ENCODE results near the gene BRD4.

The BRD4 gene

DNA sequence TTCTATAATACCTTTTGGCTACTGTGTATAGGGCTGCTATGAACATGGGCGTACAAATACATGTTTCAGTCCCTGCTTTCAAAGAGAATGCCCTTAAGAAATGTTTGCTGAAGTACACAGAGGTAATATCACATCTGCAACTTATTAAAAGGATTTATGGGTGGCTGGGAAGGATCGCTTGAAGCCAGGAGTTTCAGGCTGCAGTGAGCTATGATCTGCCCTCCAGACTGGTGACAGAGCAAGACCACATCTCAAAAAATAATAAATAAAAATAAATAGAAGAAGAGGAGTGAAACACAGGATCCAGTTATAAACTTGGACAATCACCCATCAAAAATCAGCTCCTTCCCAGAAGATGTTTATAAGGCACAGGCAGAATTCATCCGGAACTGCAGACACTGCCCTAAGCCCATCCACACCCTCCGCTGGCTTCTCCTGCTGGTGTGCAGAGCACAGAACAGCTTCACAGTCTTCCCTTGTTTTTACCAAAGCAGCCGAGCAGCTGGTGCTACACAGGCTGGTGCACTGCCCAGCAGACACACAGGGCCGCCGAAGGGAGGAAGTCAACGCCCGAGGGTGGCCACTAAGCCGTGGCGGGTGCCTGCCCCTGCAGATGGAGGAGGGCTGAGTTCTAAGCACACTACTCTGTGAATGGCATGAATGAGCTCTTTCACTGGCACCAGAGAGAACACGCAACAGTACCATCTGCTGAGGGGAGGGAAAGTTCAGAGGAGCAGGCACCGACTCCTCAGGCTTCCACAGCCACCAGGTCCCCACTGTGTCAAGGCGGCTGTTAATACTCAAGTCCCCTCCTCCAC is 44.0 kb downstream of the BRD4 start:
- DNase-seq = no peak

GRCh38 chr19:15287496-15287895 is 44.8 kb downstream of the BRD4 start:
- no peak for DNase-seq

- DNase-seq = no peak
These were observed 45.5 kb downstream of the BRD4 start for GRCh38 chr19:15286688-15287365.

DNA sequence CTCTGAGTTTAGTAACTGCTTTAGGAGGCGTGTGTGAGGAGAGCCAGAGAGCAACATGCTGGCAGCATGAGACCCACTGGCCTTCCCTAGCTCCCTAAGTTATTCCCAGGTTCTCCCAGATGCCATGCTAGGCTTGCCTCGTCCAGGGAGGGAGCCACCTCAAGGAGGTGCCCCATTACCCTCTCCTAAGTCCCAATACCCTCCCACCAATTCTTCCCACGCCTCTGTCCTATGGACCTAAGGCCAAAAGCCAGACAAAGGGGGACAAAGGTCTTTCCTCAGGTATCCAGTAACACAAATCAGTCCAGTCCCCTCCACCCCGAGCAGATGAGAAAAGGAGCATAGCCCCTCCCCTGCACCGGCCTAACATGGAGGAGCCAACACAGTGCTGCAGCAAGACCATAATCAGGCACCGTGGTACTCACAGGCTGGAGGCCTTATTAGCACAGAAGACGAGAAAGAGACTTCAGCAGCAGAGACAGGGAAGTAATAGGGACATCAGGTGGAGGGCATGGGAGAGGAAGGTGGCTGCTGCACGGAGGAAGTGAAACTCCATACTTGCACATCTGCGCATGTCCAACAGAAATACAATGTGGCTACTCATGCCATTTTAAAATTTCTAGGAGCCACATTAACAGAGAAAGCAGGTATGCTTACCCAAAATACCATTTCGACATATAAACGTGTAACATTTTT is 46.3 kb downstream of the BRD4 start:
- no peak for DNase-seq

- no peak for DNase-seq
These were observed 47.4 kb downstream of the BRD4 start for GRCh38 chr19:15284896-15285295.

GRCh38 chr19:15284091-15284490 is 48.2 kb downstream of the BRD4 start:
- no peak for DNase-seq

DNA sequence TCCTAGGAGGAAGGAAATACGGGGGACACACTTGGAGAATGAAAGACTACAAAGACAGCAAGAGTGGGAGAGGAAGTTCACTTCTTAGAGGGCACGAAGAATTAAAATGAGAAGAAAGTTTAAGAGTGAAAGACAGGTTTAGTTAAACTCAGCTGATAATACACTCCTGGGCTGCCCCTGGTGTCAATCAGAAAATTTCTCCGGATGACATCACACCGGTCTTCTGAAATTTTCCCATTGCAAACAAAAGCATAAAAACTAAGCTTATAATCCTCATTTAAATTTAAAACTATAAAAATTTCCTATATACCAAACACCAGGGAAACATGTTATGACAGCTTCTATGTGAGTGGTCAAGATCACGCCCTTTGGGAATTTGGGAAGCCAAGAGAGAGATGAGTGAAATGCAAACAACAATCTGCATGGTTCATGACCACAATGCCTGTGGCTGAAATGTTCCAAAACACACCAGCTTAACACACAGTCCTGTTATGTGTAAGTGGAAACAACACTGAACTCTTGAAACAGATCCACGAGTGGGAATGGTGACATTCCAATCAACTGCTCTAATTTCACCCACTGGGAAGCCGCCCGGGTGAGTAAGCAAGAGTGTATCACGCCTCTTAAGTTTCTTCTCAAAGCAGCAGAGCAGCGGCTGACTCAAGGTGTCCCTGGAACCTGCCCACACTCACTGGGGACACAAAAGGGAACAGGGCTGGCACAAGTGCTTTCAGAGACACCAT is 49.0 kb downstream of the BRD4 start:
- DNase-seq = no peak

GRCh38 chr19:15282311-15282705 is 50.0 kb downstream of the BRD4 start:
- DNase-seq = no peak

GRCh38 chr19:15280915-15281683 is 51.2 kb downstream of the BRD4 start:
- DNase-seq = no peak

DNA sequence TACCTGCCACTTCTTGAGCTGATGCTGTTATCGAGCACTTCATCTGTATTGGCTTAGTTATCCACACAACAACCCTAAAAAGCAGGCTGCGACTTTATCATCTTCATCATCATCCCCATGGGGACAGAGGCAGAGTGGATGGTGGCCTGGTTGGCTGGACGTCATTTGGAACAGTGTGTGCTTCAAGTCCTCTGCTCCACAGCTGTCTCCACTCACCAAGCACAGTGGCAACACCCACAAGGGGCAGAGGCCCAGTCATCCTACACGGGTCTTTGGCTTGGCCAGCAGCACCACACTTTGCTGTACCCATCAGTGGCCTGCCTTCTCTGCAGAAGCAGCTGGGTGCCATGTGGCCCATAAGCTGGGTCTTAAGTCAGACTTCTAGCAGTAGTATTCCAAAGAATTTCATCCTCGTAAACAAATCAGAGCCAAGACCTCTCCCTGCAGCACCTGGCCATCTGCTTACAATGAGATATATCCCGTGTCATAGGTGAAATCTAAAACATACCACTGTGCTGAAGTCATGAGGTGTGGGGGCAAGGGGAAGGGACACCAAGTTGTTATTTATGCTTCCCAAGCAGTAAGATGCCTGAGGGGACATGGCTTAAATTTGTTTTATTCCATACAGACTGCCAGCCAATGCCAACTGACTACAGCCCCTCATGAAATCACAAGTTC is 52.2 kb downstream of the BRD4 start:
- no peak for DNase-seq

DNA sequence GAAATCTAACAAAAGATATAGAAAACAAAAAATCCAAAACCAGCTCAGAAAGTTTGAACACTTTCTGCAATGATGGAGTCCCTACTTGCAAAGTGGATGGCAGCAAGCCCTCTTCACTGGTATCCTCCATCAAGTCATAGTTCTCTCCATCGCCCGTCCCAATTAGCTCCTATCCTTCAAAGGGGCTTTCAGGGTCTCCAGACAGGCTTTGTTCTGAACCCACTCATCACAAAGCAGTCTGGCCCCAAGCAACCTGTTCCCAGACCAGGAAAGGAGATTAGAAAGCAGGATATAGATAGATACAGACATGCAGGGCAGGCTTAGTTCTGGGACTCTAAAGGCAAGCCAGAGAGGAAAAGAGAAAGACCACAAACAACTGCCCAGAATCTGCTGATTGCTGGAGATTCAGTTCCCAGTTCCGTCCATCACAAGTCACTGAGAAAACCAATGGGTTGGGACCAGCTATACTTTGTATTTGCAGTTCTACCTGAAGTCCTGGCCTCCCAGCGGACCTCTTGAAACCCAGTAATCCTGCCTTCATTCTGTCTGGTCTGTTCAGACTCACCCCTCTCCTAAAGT is 52.9 kb downstream of the BRD4 start:
- DNase-seq = no peak

- DNase-seq = no peak
These were observed 55.6 kb downstream of the BRD4 start for GRCh38 chr19:15276620-15277215.

DNA sequence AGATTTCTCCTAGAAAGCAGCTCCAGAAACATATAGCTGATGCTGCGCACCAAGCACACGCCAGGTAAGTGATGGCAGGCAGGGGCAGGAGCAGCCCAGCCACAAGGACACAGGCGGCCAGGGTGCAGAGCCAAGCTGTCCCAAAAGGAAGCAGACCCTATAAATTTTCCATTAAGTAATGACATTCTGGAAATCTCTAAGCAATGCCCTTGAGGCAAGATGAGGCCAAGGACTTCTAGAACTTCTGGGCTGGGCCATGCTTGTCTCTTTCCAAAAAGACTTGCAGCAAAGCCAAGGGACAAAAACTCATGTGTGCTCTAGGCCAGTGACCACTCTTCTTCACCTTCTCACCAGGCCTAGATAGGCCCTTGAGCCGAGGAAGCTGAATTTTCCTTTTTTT is 57.9 kb downstream of the BRD4 start:
- no peak for DNase-seq

GRCh38 chr19:15269806-15270205 is 62.5 kb downstream of the BRD4 start:
- DNase-seq = no peak

DNA sequence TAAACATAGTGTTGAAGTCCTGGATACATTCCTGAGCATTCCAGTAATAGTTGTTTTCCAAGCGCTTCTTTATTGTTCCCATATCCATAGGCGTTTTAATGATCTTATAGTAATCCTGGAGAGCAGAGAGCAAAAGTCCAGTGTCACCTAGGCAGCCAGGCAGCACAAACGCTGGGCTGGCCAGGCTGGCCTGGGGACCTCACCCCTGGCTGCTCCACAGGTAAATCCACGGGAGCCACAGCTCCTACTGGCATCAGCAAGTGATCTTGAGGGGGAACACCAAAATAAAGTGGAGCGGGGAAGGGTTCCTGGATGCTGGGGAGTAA is 63.4 kb downstream of the BRD4 start:
- no peak for DNase-seq

GRCh38 chr19:15268192-15268927 is 64.0 kb downstream of the BRD4 start:
- DNase-seq = no peak

DNA sequence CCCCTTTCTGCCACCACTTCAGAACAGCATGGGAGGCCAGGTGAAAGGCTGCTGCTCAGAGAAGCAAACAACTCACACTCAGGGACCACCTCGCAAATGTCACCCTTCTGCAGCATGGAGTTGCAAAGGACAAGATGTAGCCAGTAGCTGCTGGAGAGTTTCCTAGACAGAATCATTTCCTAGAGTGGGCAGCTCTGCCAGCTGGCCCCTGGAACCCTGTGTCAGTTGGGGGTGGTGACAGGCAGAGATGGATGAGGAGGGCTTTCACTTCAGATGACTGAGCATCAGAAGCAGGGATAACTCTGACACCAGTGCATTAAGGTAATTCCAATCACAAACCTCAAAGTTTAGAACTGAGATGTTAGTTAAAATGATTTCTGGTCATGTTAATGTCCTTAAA is 65.7 kb downstream of the BRD4 start:
- no peak for DNase-seq

DNA sequence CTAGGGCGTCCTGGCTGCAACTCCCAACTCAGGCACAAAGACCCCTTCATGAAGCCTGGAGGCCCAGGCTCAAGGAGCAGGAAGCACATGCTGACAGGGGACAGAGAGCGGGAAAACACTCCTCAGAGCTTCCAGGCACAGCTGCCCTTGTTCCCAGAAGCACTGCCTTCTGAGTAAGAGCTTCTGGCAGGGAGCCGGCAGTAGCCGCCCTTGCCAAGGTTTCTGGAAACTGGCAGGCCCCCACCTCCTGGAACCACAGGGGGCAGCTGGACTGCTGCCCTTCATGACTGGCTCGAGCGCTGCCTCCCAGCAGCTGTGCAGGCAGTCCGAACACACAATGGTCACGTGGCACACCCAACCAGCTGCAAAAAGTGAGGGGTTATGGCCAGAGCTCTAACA is 66.5 kb downstream of the BRD4 start:
- DNase-seq = no peak

DNA sequence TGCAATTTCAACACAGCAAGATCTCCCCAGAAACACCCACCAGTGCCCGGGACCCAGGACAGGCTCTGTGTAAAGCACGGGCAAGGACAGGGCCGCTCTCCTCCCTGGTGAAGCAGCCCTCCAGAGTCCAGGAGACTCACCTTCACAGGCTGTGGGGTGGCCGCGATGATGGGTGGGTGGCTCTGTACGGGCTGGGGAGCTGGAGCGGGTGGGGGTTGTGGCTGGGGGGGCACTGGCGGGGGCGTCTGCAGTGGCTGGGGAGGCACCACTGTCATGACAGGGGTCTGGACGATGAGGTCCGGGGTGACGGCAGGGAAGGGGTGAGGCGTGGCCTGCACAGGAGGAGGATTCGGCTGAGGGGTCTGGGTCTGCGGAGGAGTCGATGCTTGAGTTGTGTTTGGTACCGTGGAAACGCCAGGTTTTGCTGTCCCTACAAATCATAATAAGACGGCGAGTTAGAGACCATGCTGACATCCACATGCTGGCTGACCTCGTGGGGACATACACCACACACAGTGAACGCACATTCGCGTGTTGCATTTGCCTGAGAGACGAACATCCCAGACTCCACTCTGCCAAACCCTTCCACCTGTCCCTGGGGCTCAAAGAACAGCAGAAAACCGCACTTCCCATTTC is 67.0 kb downstream of the BRD4 start:
- DNase-seq = no peak

- DNase-seq = no peak
These were observed 67.5 kb downstream of the BRD4 start for GRCh38 chr19:15264933-15265206.

Measured in T-helper 9 cell (primary cell).